ENCODE measurements around the gene MEGF11.

The MEGF11 gene

GRCh38 chr15:66239514-66239913 lies 14.0 kb downstream of the MEGF11 start:
- DNase-seq (ENCODE audit: low read depth) = no peak

- no peak for DNase-seq (ENCODE audit: low read depth)
Measured at GRCh38 chr15:66238318-66238717, 15.2 kb downstream of the MEGF11 start.

- DNase-seq (ENCODE audit: low read depth) = no peak
Measured at GRCh38 chr15:66237513-66238235, 15.9 kb downstream of the MEGF11 start.

GRCh38 chr15:66236806-66237375 lies 16.7 kb downstream of the MEGF11 start:
- no peak for DNase-seq (ENCODE audit: low read depth)

- no peak for DNase-seq (ENCODE audit: low read depth)
Measured at GRCh38 chr15:66235866-66236265, 17.7 kb downstream of the MEGF11 start.

GRCh38 chr15:66234798-66235197 lies 18.8 kb downstream of the MEGF11 start:
- no peak for DNase-seq (ENCODE audit: low read depth)

GRCh38 chr15:66233487-66234415 lies 19.8 kb downstream of the MEGF11 start:
- DNase-seq (ENCODE audit: low read depth) = no peak

GRCh38 chr15:66232267-66232625 lies 21.3 kb downstream of the MEGF11 start:
- no peak for DNase-seq (ENCODE audit: low read depth)

- no peak for DNase-seq (ENCODE audit: low read depth)
Measured at GRCh38 chr15:66231394-66232266, 21.9 kb downstream of the MEGF11 start.

GRCh38 chr15:66229790-66230465 lies 23.6 kb downstream of the MEGF11 start:
- DNase-seq (ENCODE audit: low read depth) = no peak

GRCh38 chr15:66228807-66229735 lies 24.5 kb downstream of the MEGF11 start:
- no peak for DNase-seq (ENCODE audit: low read depth)

- no peak for DNase-seq (ENCODE audit: low read depth)
Measured at GRCh38 chr15:66226736-66227135, 26.8 kb downstream of the MEGF11 start.

- DNase-seq (ENCODE audit: low read depth) = no peak
Measured at GRCh38 chr15:66225656-66226274, 27.8 kb downstream of the MEGF11 start.

- DNase-seq (ENCODE audit: low read depth) = no peak
Measured at GRCh38 chr15:66224946-66225345, 28.6 kb downstream of the MEGF11 start.

- DNase-seq (ENCODE audit: low read depth) = no peak
Measured at GRCh38 chr15:66222273-66223198, 31.0 kb downstream of the MEGF11 start.

- no peak for DNase-seq (ENCODE audit: low read depth)
Measured at GRCh38 chr15:66221126-66221525, 32.4 kb downstream of the MEGF11 start.

- no peak for DNase-seq (ENCODE audit: low read depth)
Measured at GRCh38 chr15:66220601-66221000, 32.9 kb downstream of the MEGF11 start.

GRCh38 chr15:66219339-66219738 lies 34.2 kb downstream of the MEGF11 start:
- no peak for DNase-seq (ENCODE audit: low read depth)

GRCh38 chr15:66216806-66217205 lies 36.7 kb downstream of the MEGF11 start:
- no peak for DNase-seq (ENCODE audit: low read depth)
